22Rv1 (cell line): Measurements from ENCODE around the gene ATP8B1.

Experiments used
- CTCF ChIP-seq: fragments of 450-650 bp; IDR thresholded peaks from 2 replicates; pipeline ENCODE4 v1.5.1; 2017; ENCODE audit warnings: mild to moderate bottlenecking
- ZFX ChIP-seq: fragments of 450-650 bp; IDR thresholded peaks from 2 replicates; pipeline ENCODE4 v1.6.1; 2017; ENCODE audit warnings: antibody characterized with exemption, borderline replicate concordance

GRCh38 chr18:57850063-57850462 lies 46.9 kb upstream of the ATP8B1 start:
- no peak for TF ChIP-seq CTCF
- no peak for TF ChIP-seq ZFX
